ENCODE measurements around the gene PCSK6.

The PCSK6 gene

DNA sequence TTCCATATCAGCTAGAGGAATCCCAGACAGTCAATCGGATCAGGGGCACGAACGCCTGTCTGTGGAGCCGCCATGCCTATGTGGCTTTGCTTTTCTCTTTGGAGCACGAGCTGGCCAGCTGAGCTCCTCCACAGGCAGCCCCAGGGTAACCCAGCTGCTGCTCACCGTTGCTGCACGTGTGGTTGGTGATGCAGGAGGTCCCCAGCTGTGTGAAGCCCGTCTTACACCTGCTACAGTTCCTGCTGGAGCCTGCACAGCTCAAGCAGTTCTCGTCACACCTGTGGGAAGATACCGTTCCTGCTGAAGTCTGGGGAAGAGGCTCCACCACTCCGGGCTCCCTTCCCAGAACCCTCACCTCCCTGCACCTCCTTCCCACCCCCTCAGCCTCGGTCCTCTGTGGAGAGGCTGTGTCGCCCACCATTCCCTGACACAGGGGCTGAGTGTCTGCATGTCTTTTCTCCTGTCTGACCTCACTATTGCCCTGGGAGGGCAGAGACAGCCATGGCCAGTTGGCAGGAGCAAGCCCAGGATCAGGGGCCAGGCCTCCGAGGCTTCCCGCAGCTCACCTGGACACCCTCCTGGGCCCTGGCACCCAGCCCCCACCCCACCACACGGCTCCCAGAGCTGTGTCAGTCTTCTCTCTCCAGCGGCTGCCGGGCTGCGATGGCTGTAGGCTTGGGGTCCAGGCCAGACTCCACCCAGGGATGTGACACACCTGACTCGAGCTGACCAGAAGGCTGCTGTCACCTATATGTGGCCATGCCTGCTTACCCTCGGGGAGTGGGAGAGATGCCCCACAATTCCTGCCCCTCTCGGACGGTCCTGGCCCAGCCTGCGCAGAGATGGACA, 182.2 kb downstream of the PCSK6 start:
- TF ChIP-seq PPARA (CRISPR knock-in tag; IDR thresholded peaks at IDR 0.05; ENCODE audit: borderline replicate concordance) (no peak), TSHZ2 (CRISPR knock-in tag; IDR thresholded peaks at IDR 0.05) (no peak), ESRRG (CRISPR knock-in tag; IDR thresholded peaks at IDR 0.05) (no peak), ZNF70 (CRISPR knock-in tag; IDR thresholded peaks at IDR 0.05) (no peak), TOX (CRISPR knock-in tag; IDR thresholded peaks at IDR 0.05; ENCODE audit: borderline replicate concordance) (no peak), SNAI2 (CRISPR knock-in tag; IDR thresholded peaks at IDR 0.05) (no peak), CSDC2 (CRISPR knock-in tag; IDR thresholded peaks at IDR 0.05) (no peak), CSRNP3 (CRISPR knock-in tag; IDR thresholded peaks at IDR 0.05) (no peak), ZNF8 (CRISPR knock-in tag; IDR thresholded peaks at IDR 0.05) (no peak), CREB5 (CRISPR knock-in tag; IDR thresholded peaks at IDR 0.05; ENCODE audit: low read depth) (no peak), ZNF565 (CRISPR knock-in tag; conservative IDR thresholded peaks at IDR 0.05; ENCODE audit: low read depth) (no peak)
- TF ChIP-seq, protein P1, sequence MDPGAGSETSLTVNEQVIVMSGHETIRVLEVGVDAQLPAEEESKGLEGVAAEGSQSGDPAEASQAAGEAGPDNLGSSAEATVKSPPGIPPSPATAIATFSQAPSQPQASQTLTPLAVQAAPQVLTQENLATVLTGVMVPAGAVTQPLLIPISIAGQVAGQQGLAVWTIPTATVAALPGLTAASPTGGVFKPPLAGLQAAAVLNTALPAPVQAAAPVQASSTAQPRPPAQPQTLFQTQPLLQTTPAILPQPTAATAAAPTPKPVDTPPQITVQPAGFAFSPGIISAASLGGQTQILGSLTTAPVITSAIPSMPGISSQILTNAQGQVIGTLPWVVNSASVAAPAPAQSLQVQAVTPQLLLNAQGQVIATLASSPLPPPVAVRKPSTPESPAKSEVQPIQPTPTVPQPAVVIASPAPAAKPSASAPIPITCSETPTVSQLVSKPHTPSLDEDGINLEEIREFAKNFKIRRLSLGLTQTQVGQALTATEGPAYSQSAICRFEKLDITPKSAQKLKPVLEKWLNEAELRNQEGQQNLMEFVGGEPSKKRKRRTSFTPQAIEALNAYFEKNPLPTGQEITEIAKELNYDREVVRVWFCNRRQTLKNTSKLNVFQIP (CRISPR knock-in tag; IDR thresholded peaks at IDR 0.05; ENCODE audit: borderline replicate concordance, low read depth), result no peak
- no peak for ATAC-seq

GRCh38 chr15:101306341-101307047, 183.0 kb downstream of the PCSK6 start:
- ATAC-seq, result no peak
- no peak for TF ChIP-seq CSRNP3 (CRISPR knock-in tag; IDR thresholded peaks at IDR 0.05)

GRCh38 chr15:101305820-101306255, 183.7 kb downstream of the PCSK6 start:
- TF ChIP-seq OSR1 (CRISPR knock-in tag; IDR thresholded peaks at IDR 0.05), result no peak
- no peak for TF ChIP-seq TCF4 (CRISPR knock-in tag; IDR thresholded peaks at IDR 0.05; ENCODE audit: borderline replicate concordance)
- no peak for TF ChIP-seq BACH2 (CRISPR knock-in tag; IDR thresholded peaks at IDR 0.05; ENCODE audit: borderline replicate concordance)
- no peak for TF ChIP-seq CSRNP3 (CRISPR knock-in tag; IDR thresholded peaks at IDR 0.05)
- TF ChIP-seq ZNF565 (CRISPR knock-in tag; conservative IDR thresholded peaks at IDR 0.05; ENCODE audit: low read depth), result no peak
- no peak for TF ChIP-seq PPARA (CRISPR knock-in tag; IDR thresholded peaks at IDR 0.05; ENCODE audit: borderline replicate concordance)
- no peak for TF ChIP-seq ZFP3 (CRISPR knock-in tag; IDR thresholded peaks at IDR 0.05)
- TF ChIP-seq CSDC2 (CRISPR knock-in tag; IDR thresholded peaks at IDR 0.05), result no peak
- no peak for TF ChIP-seq ZNF8 (CRISPR knock-in tag; IDR thresholded peaks at IDR 0.05)
- TF ChIP-seq ZNF70 (CRISPR knock-in tag; IDR thresholded peaks at IDR 0.05), result no peak
- no peak for TF ChIP-seq SNAI2 (CRISPR knock-in tag; IDR thresholded peaks at IDR 0.05)

More at GRCh38 chr15:101305820-101306255, 183.7 kb downstream of the PCSK6 start:
- ATAC-seq, result no peak

Data from SK-N-SH treated with all-trans-retinoic acid at 6 μM for 48 hours (cell line).